IMR-90 (cell line): ENCODE results near the gene SEC16B. TPM values are rescaled to one million over a fixed set of nuclear protein-coding genes. Genes with fewer than 3 reads are reported as not detected.

Source experiments
- ATAC-seq: fragments of 200-7000 bp; cut with Tn5 transposase; 2 replicates; pipeline ENCODE4 v1.9.1; 2020; ENCODE audit warnings: low read depth, mild to moderate bottlenecking, moderate library complexity
- BruUV-seq: library from RNA; stranded (reverse); fragments of 400-500 nt; replicated peaks from 2 replicates; lab custom pipeline; 2021; lab: Mats Ljungman, UMichigan
- CTCF ChIA-PET: fragments of 300-600 bp; formaldehyde crosslinking; extraction: SDS; loops from one replicate; lab custom pipeline; 2021; ENCODE audit warnings: antibody characterized with exemption; lab: Yijun Ruan, JAX
- POLR2A ChIA-PET: fragments of 300-600 bp; sonication (Branson Sonifier 250); formaldehyde crosslinking; loops from one replicate; lab custom pipeline; 2022; ENCODE audit warnings: antibody characterized with exemption; ENCODE audit not compliant: unreplicated experiment; lab: Charles Lee
- DNase-seq: peaks from one replicate; pipeline ENCODE4 v3.0.0; 2013
- H2AFZ ChIP-seq: replicated peaks from 2 replicates; pipeline ENCODE3; 2013; ENCODE audit warnings: low read length, mild to moderate bottlenecking; ENCODE audit not compliant: poor library complexity
- H2AK5ac ChIP-seq: 2 replicates; pipeline ENCODE4 v1.6.1; 2013; ENCODE audit warnings: low read depth, low read length, inconsistent platforms
- H2AK9ac ChIP-seq: replicated peaks from 2 replicates; pipeline ENCODE3; 2013; ENCODE audit warnings: mild to moderate bottlenecking, low read depth, low read length, moderate library complexity; ENCODE audit not compliant: poor library complexity
- H2BK120ac ChIP-seq: 2 replicates; pipeline ENCODE4 v1.6.1; 2013; ENCODE audit warnings: low read depth, low read length, inconsistent platforms
- H2BK15ac ChIP-seq: 3 replicates; pipeline ENCODE4 v1.6.1; 2013; ENCODE audit warnings: low read depth, low read length, inconsistent platforms
- H2BK20ac ChIP-seq: 2 replicates; pipeline ENCODE4 v1.6.1; 2013; ENCODE audit warnings: low read depth, mild to moderate bottlenecking, inconsistent platforms, low read length, moderate library complexity
- H2BK5ac ChIP-seq: 2 replicates; pipeline ENCODE4 v1.6.1; 2013; ENCODE audit warnings: mild to moderate bottlenecking, low read depth, low read length, inconsistent platforms; ENCODE audit not compliant: poor library complexity, severe bottlenecking
- H3K14ac ChIP-seq: replicated peaks from 2 replicates; pipeline ENCODE4 v1.6.1; 2013; ENCODE audit warnings: low read depth, low read length, inconsistent platforms
- H3K18ac ChIP-seq: 2 replicates; pipeline ENCODE4 v1.6.1; 2013; ENCODE audit warnings: low read depth, low read length, control low read depth
- H3K23ac ChIP-seq: 2 replicates; pipeline ENCODE4 v1.6.1; 2013; ENCODE audit warnings: low read depth, low read length, inconsistent platforms
- H3K27ac ChIP-seq: 2 replicates; pipeline ENCODE4 v1.5.1; 2013; ENCODE audit warnings: mild to moderate bottlenecking, control low read depth, low read length; ENCODE audit not compliant: insufficient read depth
- H3K27me3 ChIP-seq: 2 replicates; pipeline ENCODE4 v1.6.1; 2013; ENCODE audit warnings: low read length; ENCODE audit not compliant: control insufficient read depth, insufficient read depth
- H3K36me3 ChIP-seq: 2 replicates; pipeline ENCODE4 v1.6.1; 2013; ENCODE audit warnings: low read length, mixed read lengths; ENCODE audit not compliant: control insufficient read depth, insufficient read depth
- H3K4ac ChIP-seq: 2 replicates; pipeline ENCODE4 v1.6.1; 2013; ENCODE audit warnings: low read depth, low read length, inconsistent platforms
- H3K4me1 ChIP-seq: 2 replicates; pipeline ENCODE4 v1.6.1; 2013; ENCODE audit warnings: low read length, mixed read lengths; ENCODE audit not compliant: control insufficient read depth, insufficient read depth
- H3K4me2 ChIP-seq: 2 replicates; pipeline ENCODE4 v1.6.1; 2013; ENCODE audit warnings: low read depth, mild to moderate bottlenecking, control low read depth, low read length, moderate library complexity
- H3K4me3 ChIP-seq: 2 replicates; pipeline ENCODE4 v1.5.1; 2013; ENCODE audit warnings: low read depth, mild to moderate bottlenecking, control low read depth, low read length, moderate library complexity; ENCODE audit not compliant: insufficient read depth
- H3K56ac ChIP-seq: 2 replicates; pipeline ENCODE4 v1.6.1; 2013; ENCODE audit warnings: low read length, inconsistent platforms; ENCODE audit not compliant: insufficient read depth; ENCODE audit errors: extremely low read depth
- H3K79me1 ChIP-seq, 2 experiments: 2 replicates each; pipeline ENCODE4 v1.6.1; 2013; ENCODE audit warnings: low read length in 2 of 2, inconsistent platforms in 1 of 2, low read depth in 1 of 2
- H3K9ac ChIP-seq: 2 replicates; pipeline ENCODE4 v1.6.1; 2013; ENCODE audit warnings: low read depth, low read length, control low read depth
- H3K9me1 ChIP-seq: 2 replicates; pipeline ENCODE4 v1.6.1; 2013; ENCODE audit warnings: low read length, inconsistent platforms; ENCODE audit not compliant: insufficient read depth
- H3K9me3 ChIP-seq: 2 replicates; pipeline ENCODE4 v1.6.1; 2013; ENCODE audit warnings: low read length; ENCODE audit not compliant: control insufficient read depth, insufficient read depth
- H4K20me1 ChIP-seq: 2 replicates; pipeline ENCODE4 v1.6.1; 2013; ENCODE audit warnings: low read length, inconsistent platforms; ENCODE audit not compliant: insufficient read depth
- H4K5ac ChIP-seq: 2 replicates; pipeline ENCODE4 v1.6.1; 2013; ENCODE audit warnings: mild to moderate bottlenecking, low read depth, low read length, control low read depth
- H4K8ac ChIP-seq, 2 experiments: 2 replicates each; pipeline ENCODE4 v1.6.1; 2013; ENCODE audit warnings: low read depth in 2 of 2, low read length in 2 of 2, control low read depth in 1 of 2, inconsistent platforms in 1 of 2
- H4K91ac ChIP-seq: 2 replicates; pipeline ENCODE4 v1.6.1; 2013; ENCODE audit warnings: low read depth, low read length, inconsistent platforms; ENCODE audit not compliant: insufficient read depth
- BHLHE40 ChIP-seq: fragments of 150-350 bp; IDR thresholded peaks from 2 replicates; pipeline ENCODE4 v1.6.1; 2016; ENCODE audit warnings: mild to moderate bottlenecking, low read depth, low read length
- CEBPB ChIP-seq: IDR thresholded peaks from 2 replicates; pipeline ENCODE4 v1.6.1; 2012; ENCODE audit warnings: low read depth, low read length, improper control_type of control experiment
- CHD1 ChIP-seq: IDR thresholded peaks from 2 replicates; pipeline ENCODE4 v1.6.1; 2012; ENCODE audit warnings: low read depth, low read length, improper control_type of control experiment
- ELK1 ChIP-seq: fragments of 150-350 bp; IDR thresholded peaks from 2 replicates; pipeline ENCODE4 v1.6.1; 2016; ENCODE audit warnings: low read depth, mild to moderate bottlenecking, low read length, moderate library complexity, borderline replicate concordance
- FOS ChIP-seq: fragments of 150-350 bp; IDR thresholded peaks from 2 replicates; pipeline ENCODE4 v1.6.1; 2016; ENCODE audit warnings: low read depth, low read length
- MAZ ChIP-seq: IDR thresholded peaks from 2 replicates; pipeline ENCODE4 v1.6.1; 2012; ENCODE audit warnings: low read depth, mild to moderate bottlenecking, low read length, improper control_type of control experiment, moderate library complexity, borderline replicate concordance
- NFE2L2 ChIP-seq: fragments of 150-350 bp; IDR thresholded peaks from 2 replicates; pipeline ENCODE4 v1.6.1; 2016; ENCODE audit warnings: low read depth, mild to moderate bottlenecking, low read length
- RAD21 ChIP-seq: IDR thresholded peaks from 2 replicates; pipeline ENCODE4 v1.6.1; 2012; ENCODE audit warnings: low read length, improper control_type of control experiment
- RCOR1 ChIP-seq: IDR thresholded peaks from 2 replicates; pipeline ENCODE4 v1.6.1; 2012; ENCODE audit warnings: mild to moderate bottlenecking, low read length, improper control_type of control experiment; ENCODE audit not compliant: insufficient replicate concordance
- RFX5 ChIP-seq: IDR thresholded peaks from 2 replicates; pipeline ENCODE4 v1.8.0; 2012; ENCODE audit warnings: low read depth, mild to moderate bottlenecking, low read length, moderate library complexity
- USF2 ChIP-seq: fragments of 150-350 bp; IDR thresholded peaks from 2 replicates; pipeline ENCODE4 v1.6.1; 2017; ENCODE audit warnings: mild to moderate bottlenecking, antibody characterized with exemption, low read length, low read depth
- WGBS, 2 experiments: methylation state at CpG; one replicate each; pipeline versions ENCODE4 v1.1.5 to v1.1.7; 2013; ENCODE audit warnings: missing lambda C conversion rate in 2 of 2; ENCODE audit not compliant: insufficient read length in 1 of 2; ENCODE audit errors: extremely low coverage in 2 of 2; 5-methylcytosine and 5-hydroxymethylcytosine counted together
- dilution Hi-C: fragments of 300-500 bp; cut with HindIII; formaldehyde crosslinking; loops from one replicate; pipeline ENCODE4 v1.14.3; 2018; ENCODE audit warnings: low sequenced_read_pairs; ENCODE audit not compliant: unreplicated experiment
- in situ Hi-C: fragments of 300-500 bp; cut with MboI; formaldehyde crosslinking; loops from 3 replicates; pipeline ENCODE4 v1.14.3; 2019; ENCODE audit warnings: low sequenced_read_pairs, inconsistent platforms, mixed read lengths
- intact Hi-C: fragments of 100-400 bp; cut with micrococcal nuclease; formaldehyde crosslinking; loops from 2 replicates; pipeline ENCODE4 v1.10.0; 2022
- polyA plus RNA-seq, 3 experiments: library from polyadenylated mRNA; depleted of rRNA; stranded (reverse); fragments of >200 nt; gene quantifications; 2 replicates each; pipeline ENCODE4 v1.2.3, GENCODE V29; 2012; ENCODE audit warnings: low replicate concordance in 1 of 3
- total RNA-seq: library from RNA; depleted of rRNA; stranded (reverse); fragments of >200 nt; gene quantifications from 2 replicates; pipeline ENCODE4 v1.2.3, GENCODE V29; 2012

The SEC16B gene
- total and polyA plus RNA-seq, 2 of the 4 experiments (the other 2 are of a cell fraction), result 4.3 TPM

GRCh38 chr1:177925006-177925405, 44.9 kb downstream of the SEC16B start:
- no TSS peak for BruUV-seq
- Histone ChIP-seq H2AK5ac (no peak overlapping the region), H3K9me3 (no peaks in the 10 kb centered on the region), H3K4me1 (peaks cover 20% of the 10 kb centered on the region), H2AK9ac (no peak overlapping the region), H3K27ac (no peak overlapping the region), H3K9me1 (peaks cover 4% of the 10 kb centered on the region; the same call in 1 of the 2 replicates), H3K36me3 (no peaks in the 10 kb centered on the region), H4K91ac (peak overlapping the region; percentile 58; the same call in 1 of the 2 replicates), H2BK120ac (peak overlapping the region; percentile 88), H3K4ac (peak overlapping the region; percentile 55; the same call in 1 of the 2 replicates), H3K79me1 (no peaks in the 10 kb centered on the region), H3K18ac (peak overlapping the region; percentile 95; the same call in 1 of the 2 replicates), H2AFZ (peak overlapping the region; percentile 11), H4K5ac (no peak overlapping the region), H2BK15ac (0 out of 3 replicates have a peak overlapping the region, but pooled peaks have one; percentile 27), H4K20me1 (no peaks in the 10 kb centered on the region), H3K4me2 (no peak overlapping the region), H3K14ac (peak overlapping the region; percentile 77; the same call in 1 of the 2 replicates), H4K8ac (peak overlapping the region; percentile 52 to 91; a peak in 2 of 4 replicates), H2BK20ac (peak overlapping the region; percentile 90), H3K4me3 (no peak overlapping the region), H3K56ac (no peak overlapping the region), H2BK5ac (peak overlapping the region; percentile 73), H3K27me3 (no peaks in the 10 kb centered on the region), H3K9ac (no peak overlapping the region), H3K23ac (peak overlapping the region; percentile 82; the same call in 1 of the 2 replicates)
- CTCF ChIA-PET, result interaction anchor here (2.2 kb wide), 1 partner anchor 11 kb away, joined by 11 read pairs; no protein-coding TSS in a partner anchor
- ATAC-seq (no peak), DNase-seq (peak; percentile 65)
- TF ChIP-seq CHD1, result no peak
- TF ChIP-seq NFE2L2, result no peak
- TF ChIP-seq CEBPB, result no peak
- TF ChIP-seq RFX5, result no peak
- no peak for TF ChIP-seq ELK1
- no peak for TF ChIP-seq MAZ
- TF ChIP-seq FOS, result no peak
- no peak for TF ChIP-seq BHLHE40
- TF ChIP-seq RAD21, result no peak
- no peak for TF ChIP-seq USF2
- no peak for TF ChIP-seq RCOR1
- intact Hi-C loops, result loop anchor here (5.0 kb wide), 2 partner anchors 53 to 718 kb away; no protein-coding TSS in a partner anchor
- no CpG with 5 or more reads among the region's 2 CpGs for WGBS, 2 experiments
- in situ Hi-C loops, result no loop called here
- dilution Hi-C loops, result no loop called here
- POLR2A ChIA-PET, result no interaction called here
